Measurements from ENCODE around the gene KCTD2. TPM values are rescaled to one million over a fixed set of nuclear protein-coding genes. Genes with fewer than 3 reads are reported as not detected.
A peak's percentile ranks its signal among the peaks of the same experiment; 100 is the strongest.

Gene KCTD2
- total RNA-seq, 2 donors from 2014 or later = 27.7 to 32.8 TPM

DNA sequence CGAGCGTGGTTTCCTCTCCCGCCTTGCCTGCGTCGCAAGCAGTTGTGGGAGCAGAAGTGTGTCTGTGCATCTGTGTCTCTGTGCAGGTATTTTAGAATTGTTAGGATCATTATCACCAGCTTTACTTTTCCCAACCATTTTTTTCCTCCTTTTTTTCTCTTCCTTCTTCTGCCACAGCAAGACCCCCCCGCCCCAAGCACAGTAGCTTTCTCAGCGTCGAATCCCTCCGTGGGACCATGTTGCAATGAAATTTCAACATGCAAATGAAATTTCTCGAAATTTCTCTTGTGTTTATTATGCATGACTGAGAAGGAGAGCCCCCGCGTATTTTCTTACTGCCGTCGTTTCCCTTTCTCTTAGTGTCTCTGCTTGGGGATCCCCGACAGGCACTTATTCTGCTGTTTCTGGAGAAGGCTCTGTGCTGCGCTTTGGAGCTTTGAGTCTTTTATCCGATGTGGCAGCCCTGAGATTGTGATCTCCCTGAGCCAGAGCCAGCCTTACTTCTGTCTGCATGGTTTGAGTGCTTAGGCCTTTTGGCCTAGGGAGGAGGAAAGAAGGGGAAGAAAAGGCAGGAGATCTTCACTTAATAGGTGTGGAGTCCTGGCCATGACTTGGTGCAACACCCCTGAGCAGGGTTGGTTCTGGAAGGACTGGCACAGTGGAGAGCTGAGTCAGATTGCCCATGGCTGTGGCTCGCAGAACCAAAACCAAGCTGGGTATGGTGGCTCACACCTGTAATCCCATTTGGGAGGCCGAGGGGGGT lies 67.7 kb downstream of the KCTD2 start:
- H3K4me1 ChIP-seq (ENCODE audit: control insufficient read depth, insufficient read depth, low read length) = peaks cover 2% of the 10 kb centered on the region
- Mint-ChIP-seq H3K27ac (peak overlapping the region; percentile 41), H3K4me1 (peaks cover 17% of the 10 kb centered on the region), H3K9me3 (no peaks in the 10 kb centered on the region), H3K27me3 (ENCODE audit: insufficient read depth) (no peaks in the 10 kb centered on the region), H3K36me3 (ENCODE audit: low read depth) (peaks cover 53% of the 10 kb centered on the region), H3K4me3 (peak overlapping the region; percentile 27)
- no peak overlapping the region for H3K27ac ChIP-seq (ENCODE audit: low read depth, low read length)
- H3K4me3 ChIP-seq (ENCODE audit: low read length) = no peak overlapping the region
- H3K9ac ChIP-seq (ENCODE audit: extremely low read depth, low read length, poor library complexity, severe bottlenecking) = no peak overlapping the region
- H3K9me3 ChIP-seq (ENCODE audit: control insufficient read depth, low read length) = no peaks in the 10 kb centered on the region
- TF ChIP-seq, protein P1, sequence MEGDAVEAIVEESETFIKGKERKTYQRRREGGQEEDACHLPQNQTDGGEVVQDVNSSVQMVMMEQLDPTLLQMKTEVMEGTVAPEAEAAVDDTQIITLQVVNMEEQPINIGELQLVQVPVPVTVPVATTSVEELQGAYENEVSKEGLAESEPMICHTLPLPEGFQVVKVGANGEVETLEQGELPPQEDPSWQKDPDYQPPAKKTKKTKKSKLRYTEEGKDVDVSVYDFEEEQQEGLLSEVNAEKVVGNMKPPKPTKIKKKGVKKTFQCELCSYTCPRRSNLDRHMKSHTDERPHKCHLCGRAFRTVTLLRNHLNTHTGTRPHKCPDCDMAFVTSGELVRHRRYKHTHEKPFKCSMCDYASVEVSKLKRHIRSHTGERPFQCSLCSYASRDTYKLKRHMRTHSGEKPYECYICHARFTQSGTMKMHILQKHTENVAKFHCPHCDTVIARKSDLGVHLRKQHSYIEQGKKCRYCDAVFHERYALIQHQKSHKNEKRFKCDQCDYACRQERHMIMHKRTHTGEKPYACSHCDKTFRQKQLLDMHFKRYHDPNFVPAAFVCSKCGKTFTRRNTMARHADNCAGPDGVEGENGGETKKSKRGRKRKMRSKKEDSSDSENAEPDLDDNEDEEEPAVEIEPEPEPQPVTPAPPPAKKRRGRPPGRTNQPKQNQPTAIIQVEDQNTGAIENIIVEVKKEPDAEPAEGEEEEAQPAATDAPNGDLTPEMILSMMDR (conservative IDR thresholded peaks at IDR 0.05) = no peak
- DNase-seq = no peak
- 92 to 94% methylated on average over 17 to 19 of the region's 19 CpGs for WGBS, 2 experiments (ENCODE audit: insufficient coverage in 1 of 2, insufficient read length in 1 of 2)
- peaks cover 55% of the 10 kb centered on the region for H3K36me3 ChIP-seq (ENCODE audit: control insufficient read depth, insufficient read depth, low read length)
- H3K27me3 ChIP-seq (ENCODE audit: control insufficient read depth, insufficient read depth, low read length, poor library complexity, severe bottlenecking) = no peaks in the 10 kb centered on the region

Other genes with a start within 250 kb of the KCTD2 start
- under 1 TPM; 0.24 to 0.31 TPM for gene GRIN2C, start 187.3 kb upstream of the KCTD2 start, total RNA-seq
- 10 to 100 TPM; 17.3 to 19.4 TPM for gene FDXR, start 174.2 kb upstream of the KCTD2 start, total RNA-seq
- gene FADS6, start 153.6 kb upstream of the KCTD2 start, total RNA-seq = 1 to 10 TPM; 4.7 to 5.7 TPM
- gene USH1G, start 124.0 kb upstream of the KCTD2 start, total RNA-seq = under 1 TPM; 0.11 to 0.13 TPM
- gene OTOP2, start 123.0 kb upstream of the KCTD2 start, total RNA-seq = not detected
- gene OTOP3, start 111.3 kb upstream of the KCTD2 start, total RNA-seq = not detected
- 10 to 100 TPM in 1 of 2 donors, 1 to 10 TPM in 1; 7.6 to 11.4 TPM for gene HID1, start 74.5 kb upstream of the KCTD2 start, total RNA-seq
- gene CDR2L, start 59.6 kb upstream of the KCTD2 start, total RNA-seq = 10 to 100 TPM; 20.4 to 23.6 TPM
- 10 to 100 TPM; 29.7 to 30.1 TPM for gene MRPL58, start 34.6 kb upstream of the KCTD2 start, total RNA-seq
- 100 to 1,000 TPM; 244 to 295 TPM for gene ATP5PD, start 256 bp upstream of the KCTD2 start, total RNA-seq
- gene SLC16A5, start 40.7 kb downstream of the KCTD2 start, total RNA-seq = 10 to 100 TPM; 28.8 to 54.0 TPM
- 10 to 100 TPM; 20.0 to 26.6 TPM for gene ARMC7, start 62.7 kb downstream of the KCTD2 start, total RNA-seq
- gene NT5C, start 84.5 kb downstream of the KCTD2 start, total RNA-seq = 10 to 100 TPM; 69.1 to 80.3 TPM
- 100 to 1,000 TPM; 148 to 156 TPM for gene JPT1, start 107.3 kb downstream of the KCTD2 start, total RNA-seq
- gene SUMO2, start 135.7 kb downstream of the KCTD2 start, total RNA-seq = 100 to 1,000 TPM; 586 to 714 TPM
- 100 to 1,000 TPM; 105 to 117 TPM for gene NUP85, start 158.5 kb downstream of the KCTD2 start, total RNA-seq
- 10 to 100 TPM; 64.9 to 73.2 TPM for gene GGA3, start 214.4 kb downstream of the KCTD2 start, total RNA-seq
- gene MRPS7, start 214.7 kb downstream of the KCTD2 start, total RNA-seq = 10 to 100 TPM; 81.0 to 82.5 TPM
- gene MIF4GD, start 224.0 kb downstream of the KCTD2 start, total RNA-seq = 10 to 100 TPM; 17.9 to 28.6 TPM
- gene SLC25A19, start 242.2 kb downstream of the KCTD2 start, total RNA-seq = 10 to 100 TPM; 10.6 to 10.7 TPM